Mesenchymal stem cell (in vitro differentiated cells and primary cell): Measurements from ENCODE around the gene CASKIN1.

Source experiments
- DNase-seq: peaks from one replicate; pipeline ENCODE4 v3.0.0-alpha.2; 2013
- H2AFZ ChIP-seq: one replicate; pipeline ENCODE4 v1.6.1; 2013; ENCODE audit warnings: low read depth, mild to moderate bottlenecking, control low read depth, inconsistent platforms, low read length, moderate library complexity
- H2AK5ac ChIP-seq: 2 replicates; pipeline ENCODE4 v1.6.1; 2013; ENCODE audit warnings: low read length, moderate library complexity, mild to moderate bottlenecking, inconsistent platforms; ENCODE audit not compliant: severe bottlenecking
- H2BK120ac ChIP-seq: one replicate; pipeline ENCODE4 v1.6.1; 2013; ENCODE audit warnings: low read depth, mild to moderate bottlenecking, inconsistent platforms, low read length, moderate library complexity
- H2BK12ac ChIP-seq, 2 experiments: one replicate each; pipeline ENCODE4 v1.6.1; 2013; ENCODE audit warnings: inconsistent platforms in 2 of 2, low read length in 2 of 2, mild to moderate bottlenecking in 2 of 2, moderate library complexity in 2 of 2, control low read depth in 1 of 2
- H2BK15ac ChIP-seq: one replicate; pipeline ENCODE4 v1.6.1; 2013; ENCODE audit warnings: mild to moderate bottlenecking, low read depth, inconsistent platforms; ENCODE audit not compliant: poor library complexity, severe bottlenecking
- H2BK5ac ChIP-seq: 2 replicates; pipeline ENCODE4 v1.6.1; 2013; ENCODE audit warnings: low read depth, mild to moderate bottlenecking, low read length, control low read depth, inconsistent platforms; ENCODE audit not compliant: poor library complexity, severe bottlenecking
- H3K14ac ChIP-seq, 2 experiments: one replicate each; pipeline ENCODE4 v1.6.1; 2013; ENCODE audit warnings: inconsistent platforms in 2 of 2, low read length in 2 of 2, control low read depth in 1 of 2, mild to moderate bottlenecking in 1 of 2, moderate library complexity in 1 of 2
- H3K18ac ChIP-seq, 2 experiments: one replicate each; pipeline ENCODE4 v1.6.1; 2013; ENCODE audit warnings: inconsistent platforms in 2 of 2, low read length in 2 of 2, control low read depth in 1 of 2, low read depth in 1 of 2, mild to moderate bottlenecking in 1 of 2
- H3K23ac ChIP-seq, 2 experiments: one replicate each; pipeline ENCODE4 v1.6.1; 2013; ENCODE audit warnings: inconsistent platforms in 2 of 2, low read length in 2 of 2, mild to moderate bottlenecking in 2 of 2, moderate library complexity in 2 of 2, control low read depth in 1 of 2
- H3K27ac ChIP-seq: 2 replicates; pipeline ENCODE4 v1.5.1; 2013; ENCODE audit warnings: mild to moderate bottlenecking, moderate library complexity, low read length, control low read depth, inconsistent platforms; ENCODE audit not compliant: poor library complexity, severe bottlenecking
- H3K27me3 ChIP-seq, 2 experiments: 2 replicates each; pipeline versions ENCODE4 v1.6.1 to v1.7.0; 2013; ENCODE audit warnings: low read length in 2 of 2, mild to moderate bottlenecking in 2 of 2, moderate library complexity in 2 of 2, control low read depth in 1 of 2, inconsistent platforms in 1 of 2; ENCODE audit not compliant: control insufficient read depth in 1 of 2, insufficient read depth in 1 of 2
- H3K36me3 ChIP-seq, 2 experiments: 2 replicates each; pipeline versions ENCODE4 v1.6.1 to v1.7.0; 2013; ENCODE audit warnings: low read length in 2 of 2, control low read depth in 1 of 2, inconsistent platforms in 1 of 2, low read depth in 1 of 2, mild to moderate bottlenecking in 1 of 2; ENCODE audit not compliant: insufficient read depth in 2 of 2, control insufficient read depth in 1 of 2
- H3K4ac ChIP-seq, 2 experiments: one replicate each; pipeline ENCODE4 v1.6.1; 2013; ENCODE audit warnings: inconsistent platforms in 2 of 2, low read length in 2 of 2, mild to moderate bottlenecking in 2 of 2, moderate library complexity in 2 of 2, control low read depth in 1 of 2, low read depth in 1 of 2
- H3K4me1 ChIP-seq: 2 replicates; pipeline ENCODE4 v1.6.1; 2013; ENCODE audit warnings: low read depth, low read length, control low read depth; ENCODE audit not compliant: control insufficient read depth, insufficient read depth
- H3K4me2 ChIP-seq: 2 replicates; pipeline ENCODE4 v1.6.1; 2013; ENCODE audit warnings: low read length, mild to moderate bottlenecking, inconsistent platforms; ENCODE audit not compliant: poor library complexity, severe bottlenecking
- H3K4me3 ChIP-seq, 2 experiments: 2 replicates each; pipeline versions ENCODE4 v1.5.1 to v1.7.0; 2013; ENCODE audit warnings: low read length in 2 of 2, mild to moderate bottlenecking in 2 of 2, control low read depth in 1 of 2, low read depth in 1 of 2; ENCODE audit not compliant: insufficient read depth in 1 of 2
- H3K79me1 ChIP-seq: replicated peaks from 2 replicates; pipeline ENCODE4 v1.6.1; 2013; ENCODE audit warnings: mild to moderate bottlenecking, control low read depth, low read length, inconsistent platforms; ENCODE audit not compliant: poor library complexity, severe bottlenecking
- H3K9ac ChIP-seq: 2 replicates; pipeline ENCODE4 v1.7.0; 2013; ENCODE audit warnings: mild to moderate bottlenecking, low read length, moderate library complexity
- H3K9me3 ChIP-seq: 2 replicates; pipeline ENCODE4 v1.7.0; 2013; ENCODE audit warnings: mild to moderate bottlenecking, low read length; ENCODE audit not compliant: control insufficient read depth
- H4K8ac ChIP-seq: one replicate; pipeline ENCODE4 v1.6.1; 2013; ENCODE audit warnings: inconsistent platforms, mild to moderate bottlenecking, low read length, moderate library complexity
- H4K91ac ChIP-seq: one replicate; pipeline ENCODE4 v1.6.1; 2013; ENCODE audit warnings: mild to moderate bottlenecking, low read length, inconsistent platforms
- WGBS: methylation state at CpG from one replicate; pipeline ENCODE4 v1.1.7; 2013; ENCODE audit warnings: mixed read lengths; 5-methylcytosine and 5-hydroxymethylcytosine counted together

The CASKIN1 gene

DNA sequence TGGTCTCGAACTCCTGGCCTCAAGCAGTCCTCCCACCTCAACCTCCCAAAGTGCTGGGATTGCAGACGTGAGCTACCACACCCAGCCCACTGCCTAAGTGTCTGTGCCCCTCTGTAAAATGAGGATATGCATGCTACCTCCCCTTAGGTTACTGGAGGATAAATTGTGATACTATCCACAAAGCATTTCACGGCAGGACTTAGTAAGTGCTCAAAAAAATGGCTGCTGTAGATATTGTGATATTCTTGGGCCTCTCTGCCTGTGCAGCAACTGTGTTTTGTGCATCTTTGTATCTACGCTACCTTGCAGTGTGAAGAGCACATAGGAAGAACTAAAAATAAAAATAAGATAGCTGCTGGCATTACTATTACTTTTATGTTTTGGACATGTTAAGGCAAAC lies 1.9 kb upstream of the CASKIN1 start:
- no peak overlapping the region for H2BK12ac ChIP-seq
- H4K91ac ChIP-seq, result no peak overlapping the region

DNA sequence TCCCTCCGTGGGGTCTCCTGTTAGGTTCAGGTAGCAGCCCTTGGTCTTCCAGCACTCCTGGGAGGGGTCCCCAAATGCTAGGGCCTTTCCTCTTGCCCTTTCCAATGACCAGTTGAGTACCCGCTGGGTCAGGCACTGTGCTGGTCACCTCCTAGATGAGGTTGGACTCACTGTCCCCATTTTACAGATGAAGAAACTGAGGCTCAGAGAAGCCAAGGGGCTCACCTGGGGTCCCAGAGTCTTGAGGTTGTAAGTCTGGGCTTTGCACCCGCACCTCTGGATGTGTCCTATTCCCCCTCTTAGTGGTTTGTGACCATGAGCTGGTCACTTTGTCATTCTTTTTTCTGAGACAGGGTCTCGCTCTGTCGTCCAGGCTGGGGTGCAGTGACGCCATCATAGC lies 1.4 kb upstream of the CASKIN1 start:
- Histone ChIP-seq H4K91ac (no peak overlapping the region), H3K23ac (no peak overlapping the region), H4K8ac (no peak overlapping the region), H3K18ac (no peak overlapping the region), H2AFZ (no peak overlapping the region), H3K4ac (no peak overlapping the region), H2BK12ac (no peak overlapping the region), H3K27me3 (peaks cover 51 to 63% of the 10 kb centered on the region in 2 experiments), H3K9me3 (peaks cover 6% of the 10 kb centered on the region), H2AK5ac (no peak overlapping the region), H3K14ac (no peak overlapping the region), H2BK5ac (no peak overlapping the region), H3K79me1 (no peaks in the 10 kb centered on the region), H3K27ac (no peak overlapping the region), H3K4me2 (no peak overlapping the region), H3K4me3 (no peak overlapping the region), H3K36me3 (no peaks in the 10 kb centered on the region), H2BK15ac (no peak overlapping the region), H2BK120ac (no peak overlapping the region), H3K9ac (no peak overlapping the region), H3K4me1 (peaks cover 20% of the 10 kb centered on the region)
- WGBS, result 97% methylated on average over 3 of the region's 6 CpGs
- no peak for DNase-seq

More for the DNA sequence above, 1.9 kb upstream of the CASKIN1 start:
- no peak overlapping the region for H2BK15ac ChIP-seq
- 74% methylated on average over 3 of the region's 4 CpGs for WGBS
- no peak overlapping the region for H2BK5ac ChIP-seq
- H3K18ac ChIP-seq, result no peak overlapping the region
- no peak overlapping the region for H2AFZ ChIP-seq
- peaks cover 20% of the 10 kb centered on the region for H3K4me1 ChIP-seq
- H4K8ac ChIP-seq, result no peak overlapping the region
- H3K4ac ChIP-seq, result no peak overlapping the region
- DNase-seq, result no peak
- H3K4me3 ChIP-seq, result no peak overlapping the region
- peaks cover 51 to 62% of the 10 kb centered on the region in 2 experiments for H3K27me3 ChIP-seq
- no peaks in the 10 kb centered on the region for H3K79me1 ChIP-seq
- no peaks in the 10 kb centered on the region for H3K36me3 ChIP-seq
- H2BK120ac ChIP-seq, result no peak overlapping the region
- no peak overlapping the region for H3K27ac ChIP-seq
- no peak overlapping the region for H3K4me2 ChIP-seq
- H3K23ac ChIP-seq, result peak overlapping the region in 1 of 2 experiments; percentile 47
- peaks cover 6% of the 10 kb centered on the region for H3K9me3 ChIP-seq
- H3K9ac ChIP-seq, result no peak overlapping the region
- H3K14ac ChIP-seq, result no peak overlapping the region
- H2AK5ac ChIP-seq, result no peak overlapping the region

DNA sequence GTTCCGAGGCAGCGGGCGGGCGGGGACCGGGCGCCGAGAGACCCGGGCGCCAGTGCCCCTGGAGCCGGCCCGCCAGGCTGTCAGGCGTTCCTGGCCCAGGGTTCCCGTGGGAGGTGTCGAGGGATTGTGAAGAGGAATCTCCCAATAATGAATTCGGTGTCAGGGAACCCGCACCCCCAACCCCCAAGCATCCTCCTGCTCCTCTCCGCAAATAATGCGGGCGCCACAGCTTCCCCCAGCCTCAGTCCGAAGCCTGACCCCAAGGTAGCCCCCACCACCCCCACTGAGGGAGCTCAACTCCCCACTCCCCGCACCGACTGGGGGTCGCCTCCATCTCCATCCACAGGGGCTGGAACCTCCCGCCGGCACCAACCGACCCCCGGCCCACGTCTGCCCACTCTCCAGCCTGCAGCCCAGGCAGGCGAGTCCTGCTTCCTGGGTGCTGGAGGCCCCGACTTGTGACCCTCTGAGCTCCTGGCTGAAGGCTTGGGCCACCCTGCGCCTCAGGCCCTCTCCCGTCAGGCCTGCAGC lies 641 bp upstream of the CASKIN1 start:
- Histone ChIP-seq H3K4ac (no peak overlapping the region), H2AFZ (no peak overlapping the region), H3K79me1 (no peaks in the 10 kb centered on the region), H3K4me3 (peak overlapping the region in 1 of 2 experiments; percentile 62), H3K36me3 (no peaks in the 10 kb centered on the region), H3K27me3 (peaks cover 51 to 63% of the 10 kb centered on the region in 2 experiments), H3K14ac (no peak overlapping the region), H2BK120ac (no peak overlapping the region), H2BK5ac (no peak overlapping the region), H4K8ac (no peak overlapping the region), H3K23ac (peak overlapping the region in 1 of 2 experiments; percentile 74), H3K27ac (no peak overlapping the region), H2AK5ac (no peak overlapping the region), H2BK15ac (no peak overlapping the region), H3K9ac (no peak overlapping the region), H2BK12ac (no peak overlapping the region), H3K9me3 (peaks cover 6% of the 10 kb centered on the region), H4K91ac (no peak overlapping the region), H3K18ac (no peak overlapping the region), H3K4me1 (peaks cover 20% of the 10 kb centered on the region), H3K4me2 (peak overlapping the region; percentile 71)
- DNase-seq, result no peak
- 53% methylated on average over 18 of the region's 32 CpGs for WGBS

DNA sequence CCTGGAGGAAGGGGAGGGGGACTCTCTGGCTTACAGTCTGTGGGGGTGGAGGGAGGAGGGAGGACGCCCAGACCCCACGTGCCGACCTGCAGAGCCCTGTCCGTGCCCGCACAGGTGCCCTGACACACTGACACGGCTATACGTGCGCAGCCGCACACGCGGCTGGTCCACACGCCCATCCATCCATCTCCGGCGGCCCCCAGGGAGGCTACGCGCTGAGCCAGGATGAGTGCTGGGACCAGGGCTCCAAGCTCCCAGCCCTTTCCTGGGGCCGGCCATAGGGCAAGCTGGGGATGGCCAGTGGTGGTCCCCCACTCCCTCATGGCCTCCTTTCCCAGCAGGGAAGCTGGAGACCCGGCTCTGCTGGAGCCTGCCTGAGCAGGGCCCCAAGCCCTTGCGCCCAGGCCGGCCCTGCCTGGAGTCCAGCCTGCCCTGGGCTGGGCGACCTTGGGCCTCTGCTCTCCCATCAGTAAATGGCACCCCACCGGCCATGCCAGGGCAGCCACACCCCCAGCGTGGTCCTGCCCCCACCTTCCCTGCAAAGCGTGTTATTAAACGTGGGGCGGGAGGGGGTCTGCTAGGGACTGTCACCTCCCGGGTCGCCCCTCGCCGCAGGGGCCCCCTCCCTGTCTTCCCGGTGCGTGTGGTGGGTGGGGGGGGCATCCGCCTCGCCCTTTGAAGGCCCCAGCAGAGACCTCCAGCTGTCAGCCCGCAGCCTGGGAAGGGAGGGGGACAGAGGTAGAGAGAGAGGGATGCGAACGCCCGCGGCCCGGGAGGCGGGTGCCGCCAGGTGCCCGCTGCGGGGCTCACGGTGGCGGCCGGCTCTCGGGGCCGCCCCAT lies 863 bp downstream of the CASKIN1 start:
- Histone ChIP-seq H3K9me3 (peaks cover 5% of the 10 kb centered on the region), H3K4ac (no peak overlapping the region), H4K8ac (no peak overlapping the region), H3K14ac (no peak overlapping the region), H3K4me1 (peaks cover 20% of the 10 kb centered on the region), H3K4me2 (peak overlapping the region; percentile 85), H3K9ac (no peak overlapping the region), H3K27ac (no peak overlapping the region), H3K4me3 (no peak overlapping the region), H2BK5ac (no peak overlapping the region), H2AK5ac (no peak overlapping the region), H3K79me1 (no peaks in the 10 kb centered on the region), H3K18ac (no peak overlapping the region), H2BK120ac (no peak overlapping the region), H4K91ac (no peak overlapping the region), H2BK15ac (no peak overlapping the region), H3K36me3 (no peaks in the 10 kb centered on the region), H2BK12ac (no peak overlapping the region), H3K27me3 (peaks cover 51 to 63% of the 10 kb centered on the region in 2 experiments), H3K23ac (peak overlapping the region in 1 of 2 experiments; percentile 6), H2AFZ (no peak overlapping the region)
- whole genome bisulfite sequencing, result 10% methylated on average over 30 of the region's 49 CpGs
- no peak for DNase-seq
